HCT116 (cell line): ENCODE measurements around the gene NARF. TPM values are rescaled to one million over a fixed set of nuclear protein-coding genes. Genes with fewer than 3 reads are reported as not detected.
A peak's percentile ranks its signal among the peaks of the same experiment; 100 is the strongest.

Experiments
- ATAC-seq: fragments of 200-7000 bp; cut with Tn5 transposase; 2 replicates; pipeline ENCODE4 v1.9.1; 2020; ENCODE audit warnings: mild to moderate bottlenecking, moderate library complexity
- BruUV-seq: library from RNA; stranded (reverse); fragments of 400-500 nt; replicated peaks from 2 replicates; lab custom pipeline; 2021; lab: Mats Ljungman, UMichigan
- CTCF ChIA-PET: fragments of 300-600 bp; sonication (Branson Sonifier 250); formaldehyde crosslinking; loops from one replicate; lab custom pipeline; 2021; ENCODE audit warnings: antibody characterized with exemption; lab: Charles Lee
- POLR2A ChIA-PET: fragments of 300-600, 350-600 bp; sonication (Branson Sonifier 250); formaldehyde crosslinking; loops from one replicate; lab custom pipeline; 2021; ENCODE audit warnings: antibody characterized with exemption; lab: Charles Lee
- RAD21 ChIA-PET, 2 experiments: fragments of 300-600 bp; sonication (Branson Sonifier 250); formaldehyde crosslinking; loops; one replicate each; lab custom pipeline; 2023; ENCODE audit warnings: low total read pairs in 2 of 2; ENCODE audit not compliant: uncharacterized antibody in 2 of 2, unreplicated experiment in 2 of 2, low non-redundant PET in 1 of 2; lab: Charles Lee
- DNase-seq: peaks from one replicate; pipeline ENCODE4 v3.0.0-alpha.2; 2010; ENCODE audit warnings: low read depth, low spot score
- H2AFZ ChIP-seq: fragments of 200-600 bp; shearing (Covaris generic), sonication (generic); 2 replicates; pipeline ENCODE4 v1.6.1; 2017; ENCODE audit warnings: low read depth, mixed run types, mixed read lengths, antibody characterized with exemption, low read length; ENCODE audit not compliant: poor library complexity, severe bottlenecking
- H3K27ac ChIP-seq: 2 replicates; pipeline ENCODE4 v1.5.1; 2012; ENCODE audit warnings: low read depth, low read length
- H3K27me3 ChIP-seq: fragments of 200-600 bp; sonication (generic); 2 replicates; pipeline ENCODE4 v1.6.1; 2016; ENCODE audit warnings: mixed run types, low read length, mixed read lengths; ENCODE audit not compliant: insufficient read depth
- H3K36me3 ChIP-seq, 2 experiments: fragments of 200-500 bp in 1 of 2; fragments of 200-600 bp in 1 of 2; sonication (Bioruptor generic) in 1 of 2; sonication (generic) in 1 of 2; 2 replicates each; pipeline versions ENCODE4 v1.5.1 to v1.6.1; 2014 to 2016; ENCODE audit warnings: low read length in 2 of 2, inconsistent platforms in 1 of 2, mixed read lengths in 1 of 2, mixed run types in 1 of 2; ENCODE audit not compliant: insufficient read depth in 2 of 2, control insufficient read depth in 1 of 2
- H3K4me1 ChIP-seq, 2 experiments: fragments of 200-600 bp in 1 of 2; sonication (generic) in 1 of 2; 2 replicates each; pipeline versions ENCODE4 v1.5.1 to v1.6.1; 2012 to 2017; ENCODE audit warnings: low read length in 2 of 2, inconsistent platforms in 1 of 2, mild to moderate bottlenecking in 1 of 2, mixed read lengths in 1 of 2, mixed run types in 1 of 2, moderate library complexity in 1 of 2; ENCODE audit not compliant: insufficient read depth in 2 of 2, control insufficient read depth in 1 of 2
- H3K4me2 ChIP-seq: fragments of 200-600 bp; sonication (generic); 2 replicates; pipeline ENCODE4 v1.6.1; 2017; ENCODE audit warnings: mixed run types, low read length, mixed read lengths
- H3K4me3 ChIP-seq, 2 experiments: fragments of 200-600 bp in 1 of 2; sonication (generic) in 1 of 2; replicated peaks in 1 of 2; 2 replicates each; pipeline ENCODE4 v1.5.1; 2011 to 2016; ENCODE audit warnings: low read length in 2 of 2, control low read depth in 1 of 2, low read depth in 1 of 2, mild to moderate bottlenecking in 1 of 2, mixed read lengths in 1 of 2, mixed run types in 1 of 2
- H3K79me2 ChIP-seq: fragments of 200-600 bp; sonication (generic); 2 replicates; pipeline ENCODE4 v1.6.1; 2017; ENCODE audit warnings: mild to moderate bottlenecking, mixed run types, low read length, moderate library complexity, mixed read lengths; ENCODE audit not compliant: insufficient read depth
- H3K9ac ChIP-seq: fragments of 200-600 bp; sonication (generic); 2 replicates; pipeline ENCODE4 v1.6.1; 2016; ENCODE audit warnings: low read length, mixed read lengths
- H3K9me2 ChIP-seq: fragments of 200-600 bp; sonication (generic), shearing (Covaris generic); 2 replicates; pipeline ENCODE4 v1.6.1; 2017; ENCODE audit warnings: mixed run types, mild to moderate bottlenecking, moderate library complexity; ENCODE audit not compliant: insufficient read depth
- H3K9me3 ChIP-seq, 2 experiments: fragments of 200-500 bp in 1 of 2; fragments of 200-600 bp in 1 of 2; sonication (Bioruptor generic) in 1 of 2; sonication (generic) in 1 of 2; 2 replicates each; pipeline ENCODE4 v1.6.1; 2014 to 2017; ENCODE audit warnings: low read length in 2 of 2, mixed read lengths in 2 of 2, inconsistent platforms in 1 of 2, low read depth in 1 of 2, mild to moderate bottlenecking in 1 of 2, mixed run types in 1 of 2, moderate library complexity in 1 of 2; ENCODE audit not compliant: control insufficient read depth in 1 of 2, insufficient read depth in 1 of 2
- H4K20me1 ChIP-seq: fragments of 200-600 bp; sonication (generic), shearing (Covaris generic); 2 replicates; pipeline ENCODE4 v1.6.1; 2017; ENCODE audit warnings: mixed run types, mild to moderate bottlenecking, moderate library complexity; ENCODE audit not compliant: insufficient read depth
- CBX3 ChIP-seq: IDR thresholded peaks from 2 replicates; pipeline ENCODE4 v1.6.1; 2012; ENCODE audit warnings: low read depth
- EGR1 ChIP-seq: IDR thresholded peaks from 2 replicates; pipeline ENCODE4 v1.6.1; 2012; ENCODE audit warnings: low read depth
- ELF1 ChIP-seq: IDR thresholded peaks from 2 replicates; pipeline ENCODE4 v1.6.1; 2012; ENCODE audit warnings: low read depth, borderline replicate concordance
- EZH2 ChIP-seq: fragments of 200-600 bp; sonication (generic); IDR thresholded peaks from 2 replicates; pipeline ENCODE4 v1.6.1; 2017; ENCODE audit warnings: antibody characterized with exemption, mixed run types
- FOSL1 ChIP-seq: IDR thresholded peaks from 2 replicates; pipeline ENCODE4 v1.6.1; 2012; ENCODE audit warnings: low read depth
- JUND ChIP-seq: IDR thresholded peaks from 2 replicates; pipeline ENCODE4 v1.6.1; 2012
- POLR2A ChIP-seq: IDR thresholded peaks from 2 replicates; pipeline ENCODE4 v1.7.0; 2011; ENCODE audit warnings: borderline replicate concordance; ENCODE audit not compliant: insufficient read depth, insufficient read length; ENCODE audit errors: extremely low read depth
- POLR2AphosphoS5 ChIP-seq: IDR thresholded peaks from 2 replicates; pipeline ENCODE4 v1.6.1; 2011; ENCODE audit warnings: mild to moderate bottlenecking, low read depth, low read length, moderate library complexity
- SP1 ChIP-seq: IDR thresholded peaks from 2 replicates; pipeline ENCODE4 v1.6.1; 2012; ENCODE audit warnings: low read depth
- YY1 ChIP-seq: IDR thresholded peaks from 2 replicates; pipeline ENCODE4 v1.6.1; 2011; ENCODE audit warnings: low read length, low read depth, moderate library complexity, mild to moderate bottlenecking; ENCODE audit not compliant: insufficient replicate concordance; ENCODE audit errors: extremely low read depth
- ZFX ChIP-seq: fragments of 450-650 bp; IDR thresholded peaks from 2 replicates; pipeline ENCODE4 v1.6.1; 2017
- ZNF274 ChIP-seq: fragments of 200-500 bp; sonication (Bioruptor generic); IDR thresholded peaks from 2 replicates; pipeline ENCODE4 v1.6.1; 2014; ENCODE audit warnings: mild to moderate bottlenecking, low read depth, low read length, inconsistent platforms
- intact Hi-C: fragments of 100-400 bp; cut with micrococcal nuclease; formaldehyde crosslinking; loops from 2 replicates; pipeline ENCODE4 v1.10.0; 2022
- total RNA-seq: library from RNA; stranded (reverse); gene quantifications from one replicate; pipeline ENCODE4 v1.2.1, GENCODE V29; 2021; ENCODE audit not compliant: unreplicated experiment
- TF ChIP-seq, protein P1 (sequence below): IDR thresholded peaks from 2 replicates; pipeline ENCODE4 v1.6.1; 2012
- TF ChIP-seq, protein P2 (sequence below): IDR thresholded peaks from 2 replicates; pipeline ENCODE4 v1.6.1; 2012; ENCODE audit warnings: low read depth

The NARF gene
- total RNA-seq, 1 experiment from 2014 or later: 91.8 TPM

DNA sequence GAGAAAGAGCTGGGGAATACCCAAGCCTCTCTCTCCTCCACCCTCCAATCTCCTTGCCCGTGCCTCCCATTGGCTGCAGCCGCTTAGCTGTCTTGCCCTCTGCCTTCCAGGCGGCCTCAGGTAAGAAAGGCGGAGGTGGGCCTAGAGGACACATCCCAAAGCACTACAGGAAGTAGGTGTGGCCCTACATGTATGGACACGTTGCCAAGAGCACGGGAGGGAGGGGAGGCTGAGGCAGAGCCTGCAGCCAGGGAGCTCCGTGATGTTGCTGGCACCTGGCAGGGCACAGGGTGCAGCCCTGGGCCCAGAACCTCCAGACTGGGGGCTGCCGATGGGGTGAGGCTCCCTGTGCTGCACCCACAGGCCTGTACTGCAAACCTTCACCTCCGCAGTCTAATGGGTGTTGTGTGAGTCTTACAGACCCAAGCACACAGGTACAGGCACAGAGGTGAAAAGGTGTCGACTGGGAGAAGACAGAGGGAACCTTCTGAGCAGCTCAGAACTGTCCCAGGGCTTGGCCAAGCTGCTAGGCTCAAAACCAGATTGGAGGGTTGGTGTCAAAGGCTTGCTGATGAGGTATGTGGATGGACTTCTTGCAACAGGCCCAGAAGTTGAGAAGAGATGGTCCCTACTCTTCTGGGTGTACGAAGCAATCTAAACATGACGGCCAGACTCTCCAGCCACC, 37.4 kb downstream of the NARF start:
- TF ChIP-seq POLR2A: peak; percentile 58
- 0 out of 2 replicates have a peak, but pooled peaks have one; percentile 19 for TF ChIP-seq POLR2AphosphoS5
- no peak for TF ChIP-seq JUND
- peak; percentile 45; the same call in 1 of the 2 replicates for TF ChIP-seq ZFX
- TF ChIP-seq, all 23 proteins: peak for 3
- Histone ChIP-seq H3K36me3 (no peaks in the 10 kb centered on the region), H3K9ac (peak overlapping the region; percentile 22; the same call in 1 of the 2 replicates), H3K27me3 (no peaks in the 10 kb centered on the region), H3K4me2 (peak overlapping the region; percentile 66), H4K20me1 (no peaks in the 10 kb centered on the region), H3K4me3 (peak overlapping the region in 1 of 2 experiments; percentile 21; a peak in 1 of 4 replicates), H2AFZ (peak overlapping the region; percentile 39), H3K27ac (peak overlapping the region; percentile 76), H3K9me2 (no peaks in the 10 kb centered on the region), H3K4me1 (peaks cover 39 to 53% of the 10 kb centered on the region in 2 experiments), H3K79me2 (no peaks in the 10 kb centered on the region), H3K9me3 (no peaks in the 10 kb centered on the region)
- ATAC-seq (peak; percentile 3; the same call in 1 of the 2 replicates), DNase-seq (peak; percentile 46)
- BruUV-seq: no TSS peak
- ChIA-PET RAD21 (no interaction called here), POLR2A (interaction anchor here (0.6 to 0.7 kb wide), 2 partner anchors 85 to 473 kb away, joined by 3 to 5 read pairs; partner anchors contain the start of genes CENPX and LRRC45), CTCF (no interaction called here)
- intact Hi-C loops: loop anchor here (2.0 kb wide), 1 partner anchor 37 kb away; the partner anchor contains the start of gene NARF

DNA sequence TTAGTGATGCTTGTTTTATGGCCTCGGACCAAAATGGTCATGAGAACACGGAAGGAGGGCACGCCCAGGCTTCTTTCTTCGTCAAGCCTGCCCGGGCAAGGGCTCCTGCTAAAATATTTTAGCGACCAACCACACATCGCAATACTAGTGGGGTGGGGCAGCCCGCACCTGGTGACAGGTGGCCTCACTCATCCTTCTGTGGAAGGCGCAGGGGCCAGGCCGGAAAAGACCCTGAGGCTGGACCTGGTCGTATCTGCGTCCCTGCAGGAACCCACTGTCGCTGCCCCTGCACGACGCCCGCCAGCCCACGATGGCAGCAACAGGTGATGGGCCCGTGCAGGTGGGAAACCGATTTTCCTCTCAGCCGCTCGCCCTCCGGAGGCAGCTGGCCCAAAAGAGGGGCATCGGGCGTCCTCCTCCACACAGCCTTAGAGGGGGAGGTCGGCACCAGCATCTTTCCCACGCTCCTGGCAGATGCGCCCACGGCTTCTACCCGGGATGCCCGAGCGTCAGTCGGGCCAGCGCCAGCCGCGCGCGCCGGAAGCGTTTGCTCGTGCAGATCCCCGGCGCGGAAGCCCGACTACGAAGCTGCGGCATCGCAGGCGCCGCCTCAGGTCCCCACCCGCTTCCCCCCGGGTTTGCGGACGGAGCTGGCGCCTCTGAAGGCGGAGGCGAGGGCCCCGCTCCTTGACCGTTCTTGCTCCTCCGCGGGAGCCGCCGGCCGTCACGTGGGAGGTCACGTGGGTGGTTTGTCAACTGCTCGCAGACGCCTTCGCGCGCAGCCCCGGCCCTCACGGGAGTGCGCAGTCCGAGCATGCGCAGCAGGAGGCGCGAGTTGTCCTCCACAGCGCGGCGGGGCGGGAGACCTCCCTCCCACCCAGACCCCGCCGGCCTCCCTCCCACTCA, 38.2 kb downstream of the NARF start:
- Histone ChIP-seq H2AFZ (no peak overlapping the region), H3K4me2 (peak overlapping the region; percentile 66), H3K9me2 (no peaks in the 10 kb centered on the region), H3K36me3 (no peaks in the 10 kb centered on the region), H3K9ac (no peak overlapping the region; the same call in 1 of the 2 replicates), H3K27me3 (no peaks in the 10 kb centered on the region), H4K20me1 (no peaks in the 10 kb centered on the region), H3K4me3 (no peak overlapping the region; a peak in 1 of 4 replicates), H3K79me2 (no peaks in the 10 kb centered on the region), H3K27ac (peak overlapping the region; percentile 76), H3K9me3 (no peaks in the 10 kb centered on the region), H3K4me1 (peaks cover 39 to 53% of the 10 kb centered on the region in 2 experiments)
- ChIA-PET POLR2A (no interaction called here), RAD21 (no interaction called here), CTCF (no interaction called here)
- peak; percentile 72 for DNase-seq
- intact Hi-C loops: no loop called here
- no TSS peak for BruUV-seq
- peak; percentile 21 for ATAC-seq
- TF ChIP-seq POLR2AphosphoS5 (peak; percentile 52), SP1 (no peak), EGR1 (no peak), EZH2 (no peak), ZNF274 (no peak), CBX3 (no peak), YY1 (no peak), FOSL1 (no peak), ELF1 (no peak)
- TF ChIP-seq, protein P1, sequence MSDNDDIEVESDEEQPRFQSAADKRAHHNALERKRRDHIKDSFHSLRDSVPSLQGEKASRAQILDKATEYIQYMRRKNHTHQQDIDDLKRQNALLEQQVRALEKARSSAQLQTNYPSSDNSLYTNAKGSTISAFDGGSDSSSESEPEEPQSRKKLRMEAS: peak; percentile 86
- TF ChIP-seq, protein P2, sequence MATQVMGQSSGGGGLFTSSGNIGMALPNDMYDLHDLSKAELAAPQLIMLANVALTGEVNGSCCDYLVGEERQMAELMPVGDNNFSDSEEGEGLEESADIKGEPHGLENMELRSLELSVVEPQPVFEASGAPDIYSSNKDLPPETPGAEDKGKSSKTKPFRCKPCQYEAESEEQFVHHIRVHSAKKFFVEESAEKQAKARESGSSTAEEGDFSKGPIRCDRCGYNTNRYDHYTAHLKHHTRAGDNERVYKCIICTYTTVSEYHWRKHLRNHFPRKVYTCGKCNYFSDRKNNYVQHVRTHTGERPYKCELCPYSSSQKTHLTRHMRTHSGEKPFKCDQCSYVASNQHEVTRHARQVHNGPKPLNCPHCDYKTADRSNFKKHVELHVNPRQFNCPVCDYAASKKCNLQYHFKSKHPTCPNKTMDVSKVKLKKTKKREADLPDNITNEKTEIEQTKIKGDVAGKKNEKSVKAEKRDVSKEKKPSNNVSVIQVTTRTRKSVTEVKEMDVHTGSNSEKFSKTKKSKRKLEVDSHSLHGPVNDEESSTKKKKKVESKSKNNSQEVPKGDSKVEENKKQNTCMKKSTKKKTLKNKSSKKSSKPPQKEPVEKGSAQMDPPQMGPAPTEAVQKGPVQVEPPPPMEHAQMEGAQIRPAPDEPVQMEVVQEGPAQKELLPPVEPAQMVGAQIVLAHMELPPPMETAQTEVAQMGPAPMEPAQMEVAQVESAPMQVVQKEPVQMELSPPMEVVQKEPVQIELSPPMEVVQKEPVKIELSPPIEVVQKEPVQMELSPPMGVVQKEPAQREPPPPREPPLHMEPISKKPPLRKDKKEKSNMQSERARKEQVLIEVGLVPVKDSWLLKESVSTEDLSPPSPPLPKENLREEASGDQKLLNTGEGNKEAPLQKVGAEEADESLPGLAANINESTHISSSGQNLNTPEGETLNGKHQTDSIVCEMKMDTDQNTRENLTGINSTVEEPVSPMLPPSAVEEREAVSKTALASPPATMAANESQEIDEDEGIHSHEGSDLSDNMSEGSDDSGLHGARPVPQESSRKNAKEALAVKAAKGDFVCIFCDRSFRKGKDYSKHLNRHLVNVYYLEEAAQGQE: no peak
